Activated CD4-positive, alpha-beta T cell treated with anti-CD3 and anti-CD28 coated beads, Interleukin-2, amount 10 ng/mL, durations not matched to agents 7 days and 5 days (primary cell): Measurements from ENCODE around the gene LCE3B. TPM values are rescaled to one million over a fixed set of nuclear protein-coding genes. Genes with fewer than 3 reads are reported as not detected.

Experiments used
- CTCF ChIA-PET: fragments of 350-600 bp; sonication (Branson Sonifier 250); formaldehyde crosslinking; loops from one replicate; lab custom pipeline; 2021; ENCODE audit warnings: antibody characterized with exemption; lab: Charles Lee
- POLR2A ChIA-PET: fragments of 350-600 bp; sonication (Branson Sonifier 250); formaldehyde crosslinking; loops from one replicate; lab custom pipeline; 2021; ENCODE audit warnings: antibody characterized with exemption; lab: Charles Lee
- DNase-seq: peaks from one replicate; pipeline ENCODE4 v3.0.0-alpha.2; 2020
- H3K27ac Mint-ChIP-seq: one replicate; pipeline ENCODE4 v1.8.0; 2021; ENCODE audit warnings: mild to moderate bottlenecking, moderate library complexity, mixed read lengths
- H3K27me3 Mint-ChIP-seq: one replicate; pipeline ENCODE4 v1.8.0; 2021; ENCODE audit warnings: mixed read lengths
- H3K36me3 Mint-ChIP-seq: one replicate; pipeline ENCODE4 v1.8.0; 2021; ENCODE audit warnings: low read depth, mixed read lengths
- H3K4me1 Mint-ChIP-seq: one replicate; pipeline ENCODE4 v1.8.0; 2021; ENCODE audit warnings: mixed read lengths
- H3K4me3 Mint-ChIP-seq: one replicate; pipeline ENCODE4 v1.8.0; 2021; ENCODE audit warnings: mild to moderate bottlenecking, moderate library complexity, mixed read lengths
- H3K9me3 Mint-ChIP-seq: one replicate; pipeline ENCODE4 v1.8.0; 2021; ENCODE audit warnings: mixed read lengths
- total RNA-seq, 2 experiments: library from RNA; stranded (reverse); gene quantifications; one replicate each; pipeline ENCODE4 v1.2.3, GENCODE V29; 2021

The LCE3B gene
- total RNA-seq, 2 experiments from 2014 or later: not detected

DNA sequence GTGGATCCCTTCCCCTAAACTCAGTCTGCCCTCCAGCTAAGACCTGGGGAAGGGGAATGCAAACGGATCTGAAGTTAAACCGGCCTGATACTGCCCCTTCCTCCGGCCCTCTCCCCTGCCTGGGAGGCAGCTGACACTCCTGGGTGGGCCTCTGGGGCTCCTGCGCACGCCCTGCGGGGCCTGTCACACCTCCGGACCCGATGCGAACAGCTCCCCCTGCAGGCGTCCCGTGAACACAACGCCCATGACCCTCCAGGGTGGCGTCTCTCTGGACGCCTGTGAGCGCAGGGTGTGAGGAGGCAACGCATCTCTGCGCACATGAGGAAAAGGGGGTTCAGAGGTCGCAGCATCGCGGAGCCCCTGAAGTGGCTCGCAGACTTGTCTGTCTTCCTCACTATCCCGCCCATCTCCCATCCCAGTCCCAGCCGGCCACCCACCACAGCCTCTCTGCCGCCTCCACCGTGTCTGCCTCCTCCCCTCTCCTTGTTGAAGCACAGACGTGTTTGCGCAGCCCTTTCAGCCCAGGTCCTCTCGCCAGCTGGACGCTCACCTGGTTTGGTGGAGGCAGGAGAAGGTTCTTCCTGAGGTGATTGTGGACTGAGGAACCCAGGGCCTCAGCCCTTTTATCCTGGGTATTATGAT lies 9.7 kb downstream of the LCE3B start:
- peaks cover 6% of the 10 kb centered on the region for H3K9me3 Mint-ChIP-seq
- ChIA-PET POLR2A (no interaction called here), CTCF (interaction anchor here (1.7 kb wide), 1 partner anchor 17 kb away, joined by 4 read pairs; no protein-coding TSS in a partner anchor)
- H3K4me1 Mint-ChIP-seq: peaks cover 10% of the 10 kb centered on the region
- peak; percentile 13 for DNase-seq
- H3K27ac Mint-ChIP-seq: no peak overlapping the region
- H3K36me3 Mint-ChIP-seq: no peaks in the 10 kb centered on the region
- H3K27me3 Mint-ChIP-seq: peaks cover 15% of the 10 kb centered on the region
- no peak overlapping the region for H3K4me3 Mint-ChIP-seq

DNA sequence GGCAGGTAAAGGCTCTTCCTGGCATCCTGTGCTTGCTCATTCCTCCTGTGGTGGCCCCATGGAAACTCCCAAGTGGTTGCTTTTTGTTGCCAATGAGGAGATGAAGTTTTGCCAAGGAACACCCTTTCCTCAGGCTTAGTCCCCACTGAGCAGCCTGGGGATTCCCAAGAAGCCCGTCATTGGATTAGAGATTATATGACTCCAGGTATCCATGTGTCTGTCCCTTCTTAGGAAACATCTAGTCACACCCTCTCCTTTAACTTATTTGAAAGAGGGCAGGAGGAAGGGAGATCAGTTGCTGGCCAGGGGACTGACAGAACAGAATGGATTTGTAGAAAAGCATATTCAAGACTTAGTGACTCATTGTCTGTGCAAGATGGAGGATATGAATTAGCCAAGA lies 13.1 kb downstream of the LCE3B start:
- Mint-ChIP-seq H3K9me3 (no peaks in the 10 kb centered on the region), H3K27me3 (peaks cover 20% of the 10 kb centered on the region), H3K27ac (no peak overlapping the region), H3K4me1 (peaks cover 10% of the 10 kb centered on the region), H3K4me3 (no peak overlapping the region), H3K36me3 (no peaks in the 10 kb centered on the region)
- POLR2A ChIA-PET: no interaction called here
- DNase-seq: no peak
- CTCF ChIA-PET: no interaction called here

DNA sequence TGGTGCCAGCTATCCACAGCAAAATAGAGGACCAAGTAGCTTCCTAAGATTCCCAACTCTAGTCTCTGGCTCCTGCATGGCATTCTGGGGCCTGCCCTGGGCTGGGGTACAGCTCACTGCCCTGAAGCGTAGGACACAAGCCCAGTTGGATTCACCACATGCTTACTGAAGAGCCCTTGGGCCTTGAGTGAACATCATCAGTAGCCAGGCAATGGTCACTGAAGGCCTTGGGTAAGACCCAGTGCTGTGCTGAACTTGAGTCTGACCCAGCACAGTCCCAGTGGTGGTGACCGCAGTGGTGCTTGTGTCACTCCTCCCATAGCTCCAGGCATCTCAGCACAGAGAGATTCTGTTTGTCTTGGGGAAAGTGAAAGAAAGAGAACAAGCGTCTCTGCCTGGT lies 17.0 kb downstream of the LCE3B start:
- H3K9me3 Mint-ChIP-seq: no peaks in the 10 kb centered on the region
- ChIA-PET POLR2A (no interaction called here), CTCF (no interaction called here)
- H3K27me3 Mint-ChIP-seq: peaks cover 18% of the 10 kb centered on the region
- no peaks in the 10 kb centered on the region for H3K4me1 Mint-ChIP-seq
- no peak for DNase-seq
- H3K4me3 Mint-ChIP-seq: no peak overlapping the region
- no peaks in the 10 kb centered on the region for H3K36me3 Mint-ChIP-seq
- no peak overlapping the region for H3K27ac Mint-ChIP-seq

- ChIA-PET CTCF (interaction anchor here (1.1 kb wide), 1 partner anchor 17 kb away, joined by 4 read pairs; the partner anchor contains the start of gene LCE3A), POLR2A (no interaction called here)
- no peak overlapping the region for H3K4me3 Mint-ChIP-seq
- H3K27ac Mint-ChIP-seq: no peak overlapping the region
- H3K4me1 Mint-ChIP-seq: no peaks in the 10 kb centered on the region
- peaks cover 3% of the 10 kb centered on the region for H3K27me3 Mint-ChIP-seq
- no peaks in the 10 kb centered on the region for H3K36me3 Mint-ChIP-seq
- H3K9me3 Mint-ChIP-seq: no peaks in the 10 kb centered on the region
- DNase-seq: no peak
Observed at GRCh38 chr1:152640351-152640750, 26.7 kb downstream of the LCE3B start.

GRCh38 chr1:152643945-152644344 lies 30.3 kb downstream of the LCE3B start:
- Mint-ChIP-seq H3K36me3 (no peaks in the 10 kb centered on the region), H3K4me1 (no peaks in the 10 kb centered on the region), H3K27ac (no peak overlapping the region), H3K27me3 (peaks cover 7% of the 10 kb centered on the region), H3K9me3 (no peaks in the 10 kb centered on the region), H3K4me3 (no peak overlapping the region)
- DNase-seq: no peak
- ChIA-PET POLR2A (no interaction called here), CTCF (interaction anchor here (0.8 kb wide), 1 partner anchor 183 kb away, joined by 3 read pairs; the partner anchor contains the start of gene LCE1A)

- Mint-ChIP-seq H3K9me3 (no peaks in the 10 kb centered on the region), H3K4me3 (no peak overlapping the region), H3K36me3 (no peaks in the 10 kb centered on the region), H3K27ac (no peak overlapping the region), H3K27me3 (peaks cover 13% of the 10 kb centered on the region), H3K4me1 (no peaks in the 10 kb centered on the region)
- POLR2A ChIA-PET: no interaction called here
- CTCF ChIA-PET: interaction anchor here (1.1 kb wide), 1 partner anchor 10 kb away, joined by 5 read pairs; no protein-coding TSS in a partner anchor
- DNase-seq: no peak
Observed at GRCh38 chr1:152645146-152645545, 31.5 kb downstream of the LCE3B start.

DNA sequence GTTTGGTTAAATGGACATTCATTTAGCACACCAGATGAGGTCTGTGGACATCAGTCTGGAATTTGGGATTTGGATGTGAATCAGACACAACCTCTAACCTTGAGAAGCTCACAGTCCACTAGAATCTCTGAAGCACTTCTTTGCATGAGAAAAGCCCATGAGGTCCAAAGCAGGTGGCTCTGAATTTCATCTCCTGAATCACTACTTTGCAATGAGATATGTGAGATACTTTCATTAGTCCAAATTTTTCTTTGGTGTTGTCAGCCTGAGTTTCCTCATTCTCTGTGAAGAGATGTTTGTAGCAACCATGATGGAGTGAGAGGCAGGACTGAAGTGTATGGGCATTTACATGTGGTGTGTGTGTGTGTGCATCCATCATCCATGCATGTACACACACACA lies 33.0 kb downstream of the LCE3B start:
- Mint-ChIP-seq H3K27me3 (peaks cover 20% of the 10 kb centered on the region), H3K9me3 (no peaks in the 10 kb centered on the region), H3K36me3 (no peaks in the 10 kb centered on the region), H3K4me1 (no peaks in the 10 kb centered on the region), H3K27ac (no peak overlapping the region), H3K4me3 (no peak overlapping the region)
- CTCF ChIA-PET: no interaction called here
- POLR2A ChIA-PET: no interaction called here
- no peak for DNase-seq

- ChIA-PET CTCF (interaction anchor here (1.0 to 1.6 kb wide), 2 partner anchors 9 to 14 kb away, joined by 3 to 5 read pairs; no protein-coding TSS in a partner anchor), POLR2A (no interaction called here)
- H3K27me3 Mint-ChIP-seq: peaks cover 23% of the 10 kb centered on the region
- no peak overlapping the region for H3K27ac Mint-ChIP-seq
- peak; percentile 75 for DNase-seq
- H3K36me3 Mint-ChIP-seq: no peaks in the 10 kb centered on the region
- no peaks in the 10 kb centered on the region for H3K9me3 Mint-ChIP-seq
- H3K4me1 Mint-ChIP-seq: no peaks in the 10 kb centered on the region
- H3K4me3 Mint-ChIP-seq: no peak overlapping the region
Observed at GRCh38 chr1:152654110-152654509, 40.5 kb downstream of the LCE3B start.

GRCh38 chr1:152656459-152656858 lies 42.8 kb downstream of the LCE3B start:
- DNase-seq: no peak
- CTCF ChIA-PET: no interaction called here
- Mint-ChIP-seq H3K4me3 (no peak overlapping the region), H3K36me3 (no peaks in the 10 kb centered on the region), H3K4me1 (no peaks in the 10 kb centered on the region), H3K9me3 (no peaks in the 10 kb centered on the region), H3K27ac (no peak overlapping the region), H3K27me3 (peaks cover 12% of the 10 kb centered on the region)
- POLR2A ChIA-PET: no interaction called here

- ChIA-PET POLR2A (no interaction called here), CTCF (no interaction called here)
Observed at GRCh38 chr1:152657677-152658076, 44.1 kb downstream of the LCE3B start.

GRCh38 chr1:152658649-152659048 lies 45.0 kb downstream of the LCE3B start:
- Mint-ChIP-seq H3K36me3 (no peaks in the 10 kb centered on the region), H3K4me1 (no peaks in the 10 kb centered on the region), H3K27me3 (peaks cover 4% of the 10 kb centered on the region), H3K27ac (no peak overlapping the region), H3K9me3 (no peaks in the 10 kb centered on the region), H3K4me3 (no peak overlapping the region)
- CTCF ChIA-PET: no interaction called here
- no peak for DNase-seq
- POLR2A ChIA-PET: no interaction called here

More at GRCh38 chr1:152657677-152658076, 44.1 kb downstream of the LCE3B start:
- Mint-ChIP-seq H3K9me3 (no peaks in the 10 kb centered on the region), H3K36me3 (no peaks in the 10 kb centered on the region), H3K4me1 (no peaks in the 10 kb centered on the region), H3K27ac (no peak overlapping the region), H3K4me3 (no peak overlapping the region), H3K27me3 (peaks cover 7% of the 10 kb centered on the region)
- no peak for DNase-seq

DNA sequence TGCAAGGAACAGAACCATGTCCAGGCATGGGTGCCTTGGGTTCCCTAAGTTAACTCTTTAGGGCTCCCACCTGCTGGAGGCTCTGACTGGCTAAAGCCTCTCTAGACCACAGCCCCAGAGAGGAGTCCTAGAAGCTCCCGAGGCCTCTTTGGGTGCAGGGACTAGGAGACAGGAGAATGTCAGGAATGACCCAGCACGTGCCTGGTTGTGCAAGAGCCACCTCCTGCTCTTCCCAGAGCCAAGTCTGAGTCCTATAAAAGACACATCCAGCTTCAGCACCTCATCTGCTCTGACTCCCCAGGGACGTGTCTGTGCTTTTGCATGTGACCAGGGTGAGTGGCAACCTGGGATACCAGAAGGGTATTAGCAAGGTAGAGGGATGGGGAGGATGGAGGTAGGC lies 49.5 kb downstream of the LCE3B start, which contains the start of gene LCE2D:
TSS of gene LCE2D (plus strand) at position 283 of the 400 bp plus-strand sequence. CDS start 726 bp downstream, outside the sequence.
- Mint-ChIP-seq H3K27me3 (peaks cover 4% of the 10 kb centered on the region), H3K9me3 (no peaks in the 10 kb centered on the region), H3K27ac (no peak within 1 kb of the TSS), H3K4me1 (no peaks in the 10 kb centered on the region), H3K36me3 (no peaks in the 10 kb centered on the region), H3K4me3 (no peak within 1 kb of the TSS)
- POLR2A ChIA-PET: no interaction called here
- CTCF ChIA-PET: no interaction called here
- no peak for DNase-seq
